ENCODE results near the gene WNK2. TPM values are rescaled to one million over a fixed set of nuclear protein-coding genes. Genes with fewer than 3 reads are reported as not detected.

The WNK2 gene
- total and polyA plus RNA-seq, 4 experiments from 2014 or later = 0.26 TPM; not detected in 3

DNA sequence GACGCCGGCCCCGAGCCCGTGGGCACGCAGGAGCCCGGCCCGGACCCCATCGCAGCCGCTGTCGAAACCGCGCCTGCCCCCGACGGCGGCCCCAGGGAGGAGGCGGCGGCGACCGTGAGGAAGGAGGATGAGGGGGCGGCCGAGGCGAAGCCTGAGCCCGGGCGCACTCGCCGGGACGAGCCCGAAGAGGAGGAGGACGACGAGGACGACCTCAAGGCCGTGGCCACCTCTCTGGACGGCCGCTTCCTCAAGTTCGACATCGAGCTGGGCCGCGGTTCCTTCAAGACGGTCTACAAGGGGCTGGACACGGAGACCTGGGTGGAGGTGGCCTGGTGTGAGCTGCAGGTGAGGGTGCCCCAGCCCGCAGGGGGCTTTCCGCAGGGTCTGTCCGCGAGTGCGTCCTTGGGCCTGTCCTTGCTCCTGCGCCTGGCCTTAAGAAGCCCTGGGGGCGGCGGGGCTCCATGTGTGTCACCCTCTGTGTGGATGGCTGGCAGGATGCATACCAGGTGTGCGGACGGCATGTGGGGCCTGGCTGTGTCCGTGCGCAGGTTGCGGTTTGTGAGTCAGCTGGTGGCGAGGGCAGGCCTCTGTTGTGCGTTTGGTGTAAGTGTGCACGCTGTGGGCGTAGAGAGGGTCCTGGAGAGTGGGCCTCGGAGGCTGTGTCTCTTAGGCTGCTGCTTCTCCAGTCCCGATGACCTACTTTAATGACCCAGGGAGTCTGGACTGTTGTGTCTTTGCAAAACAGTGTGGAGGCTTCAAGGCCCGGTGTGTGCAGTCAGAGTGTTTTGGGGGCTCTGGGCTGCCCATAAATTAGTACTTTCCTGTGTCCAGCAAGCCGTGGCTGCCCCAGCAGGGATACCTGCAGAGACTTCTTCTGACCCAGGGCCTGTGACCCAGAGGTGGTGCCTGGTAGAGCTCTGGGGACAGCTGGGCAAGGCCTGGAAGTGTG is 1.6 kb downstream of the WNK2 start:
- Histone ChIP-seq H3K4me1 (ENCODE audit: insufficient read depth, low read length) (peaks cover 7% of the 10 kb centered on the region), H3K36me3 (ENCODE audit: insufficient read depth, low read length) (no peaks in the 10 kb centered on the region), H3K9me3 (ENCODE audit: control insufficient read depth in 1 of 2, low read length in 2 of 2) (no peaks in the 10 kb centered on the region), H3K27ac (ENCODE audit: low read depth, low read length) (no peak overlapping the region), H3K27me3 (ENCODE audit: insufficient read depth, low read length) (peaks cover 18% of the 10 kb centered on the region), H3K4me3 (ENCODE audit: low read length in 2 of 2) (no peak overlapping the region)
- POLR2A ChIA-PET (ENCODE audit: partially characterized antibody) = interaction anchor here (0.6 kb wide), 1 partner anchor 157 kb away, joined by 4 read pairs; no protein-coding TSS in a partner anchor
- intact Hi-C loops (cut with micrococcal nuclease) = no loop called here
- CTCF ChIA-PET (ENCODE audit: partially characterized antibody) = no interaction called here
- Mint-ChIP-seq H3K27me3 (peaks cover 22 to 26% of the 10 kb centered on the region in 2 donors), H3K4me1 (peaks cover 2 to 13% (median 7%) of the 10 kb centered on the region in 4 donors), H3K27ac (no peak overlapping the region), H3K9me3 (no peaks in the 10 kb centered on the region), H3K36me3 (no peaks in the 10 kb centered on the region), H3K4me3 (peak overlapping the region; percentile 23 to 69 (median 63))
- no peak for DNase-seq

DNA sequence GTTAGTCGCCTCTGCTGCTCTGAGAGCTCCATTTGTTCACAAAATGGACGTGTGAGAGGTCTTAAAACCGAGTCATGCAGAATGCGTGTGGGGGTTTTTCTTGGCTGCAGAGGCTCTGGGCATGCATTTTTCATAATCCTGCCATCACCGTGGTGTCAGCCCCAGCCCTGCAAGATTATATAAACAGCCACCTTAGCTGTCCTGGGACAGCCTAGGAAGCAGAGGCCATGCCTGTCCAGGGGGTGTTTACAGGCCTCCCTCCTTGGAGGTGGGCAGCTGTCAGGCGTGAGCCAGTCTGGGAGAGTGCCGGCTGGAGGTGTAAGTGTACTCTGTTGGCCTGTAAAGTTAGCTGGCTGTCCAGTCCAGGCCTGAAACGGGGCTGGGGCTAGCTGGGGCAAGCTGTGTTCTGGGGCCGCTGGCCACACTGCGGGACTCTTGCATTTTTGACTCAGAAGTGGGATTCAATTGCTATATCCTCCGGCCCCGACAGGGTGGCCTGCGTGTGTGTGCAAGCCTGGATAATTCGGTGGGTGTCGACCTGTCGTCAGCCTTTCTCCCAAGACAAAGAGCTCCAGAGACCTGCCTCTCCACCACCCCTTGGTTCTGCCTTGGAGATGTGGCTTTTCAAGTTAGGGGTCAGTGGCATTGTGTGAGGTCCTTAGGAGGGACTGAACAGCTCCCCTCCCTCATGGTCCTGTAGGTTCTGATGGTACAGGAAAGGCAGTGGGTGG is 2.4 kb downstream of the WNK2 start:
- no peaks in the 10 kb centered on the region for H3K36me3 Mint-ChIP-seq
- no peaks in the 10 kb centered on the region for H3K9me3 ChIP-seq (ENCODE audit: control insufficient read depth in 1 of 2, low read length in 2 of 2)
- H3K36me3 ChIP-seq (ENCODE audit: insufficient read depth, low read length) = no peaks in the 10 kb centered on the region
- CTCF ChIA-PET (ENCODE audit: partially characterized antibody) = no interaction called here
- peak overlapping the region in 4 of 8 donors; percentile 23 to 61 (median 32) for H3K4me3 Mint-ChIP-seq
- intact Hi-C loops (cut with micrococcal nuclease) = no loop called here
- no peak overlapping the region for H3K27ac Mint-ChIP-seq
- DNase-seq = no peak
- H3K9me3 Mint-ChIP-seq = no peaks in the 10 kb centered on the region
- H3K27me3 ChIP-seq (ENCODE audit: insufficient read depth, low read length) = peaks cover 18% of the 10 kb centered on the region
- no peak overlapping the region for H3K4me3 ChIP-seq (ENCODE audit: low read length in 2 of 2)
- H3K27ac ChIP-seq (ENCODE audit: low read depth, low read length) = no peak overlapping the region
- peaks cover 7% of the 10 kb centered on the region for H3K4me1 ChIP-seq (ENCODE audit: insufficient read depth, low read length)
- POLR2A ChIA-PET (ENCODE audit: partially characterized antibody) = no interaction called here
- peaks cover 2 to 13% (median 7%) of the 10 kb centered on the region in 4 donors for H3K4me1 Mint-ChIP-seq
- H3K27me3 Mint-ChIP-seq = peaks cover 16 to 20% of the 10 kb centered on the region in 2 donors

DNA sequence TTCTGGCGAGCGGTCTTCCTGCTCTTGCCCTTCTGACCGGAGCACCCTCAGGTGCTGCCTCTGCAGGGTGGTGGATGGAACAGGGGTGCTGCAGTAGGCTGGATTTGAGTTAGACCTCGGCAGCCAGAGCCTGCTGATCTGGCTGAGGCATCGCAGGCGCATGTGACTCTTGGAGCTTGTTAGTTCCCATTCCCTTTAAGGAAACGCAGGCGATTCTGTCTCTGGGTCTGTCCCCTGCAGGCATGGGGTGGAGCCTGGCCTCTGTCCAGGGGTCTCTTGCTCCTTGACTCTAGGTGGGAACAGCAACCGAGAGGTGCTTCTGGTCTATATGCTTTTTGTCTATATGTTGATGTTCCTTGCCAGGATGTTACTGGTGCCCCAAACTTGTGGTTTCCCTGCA is 3.1 kb downstream of the WNK2 start:
- Mint-ChIP-seq H3K27ac (no peak overlapping the region), H3K27me3 (peaks cover 14 to 20% of the 10 kb centered on the region in 2 donors), H3K4me1 (peaks cover 2 to 13% (median 7%) of the 10 kb centered on the region in 4 donors), H3K4me3 (peak overlapping the region in 3 of 8 donors; percentile 9 to 17 (median 10)), H3K9me3 (no peaks in the 10 kb centered on the region), H3K36me3 (no peaks in the 10 kb centered on the region)
- DNase-seq = no peak
- no peaks in the 10 kb centered on the region for H3K9me3 ChIP-seq (ENCODE audit: control insufficient read depth in 1 of 2, low read length in 2 of 2)
- H3K27ac ChIP-seq (ENCODE audit: low read depth, low read length) = no peak overlapping the region
- peaks cover 7% of the 10 kb centered on the region for H3K4me1 ChIP-seq (ENCODE audit: insufficient read depth, low read length)
- peaks cover 13% of the 10 kb centered on the region for H3K27me3 ChIP-seq (ENCODE audit: insufficient read depth, low read length)
- H3K4me3 ChIP-seq (ENCODE audit: low read length in 2 of 2) = no peak overlapping the region
- POLR2A ChIA-PET (ENCODE audit: partially characterized antibody) = no interaction called here
- CTCF ChIA-PET (ENCODE audit: partially characterized antibody) = no interaction called here
- intact Hi-C loops (cut with micrococcal nuclease) = no loop called here
- H3K36me3 ChIP-seq (ENCODE audit: insufficient read depth, low read length) = no peaks in the 10 kb centered on the region

DNA sequence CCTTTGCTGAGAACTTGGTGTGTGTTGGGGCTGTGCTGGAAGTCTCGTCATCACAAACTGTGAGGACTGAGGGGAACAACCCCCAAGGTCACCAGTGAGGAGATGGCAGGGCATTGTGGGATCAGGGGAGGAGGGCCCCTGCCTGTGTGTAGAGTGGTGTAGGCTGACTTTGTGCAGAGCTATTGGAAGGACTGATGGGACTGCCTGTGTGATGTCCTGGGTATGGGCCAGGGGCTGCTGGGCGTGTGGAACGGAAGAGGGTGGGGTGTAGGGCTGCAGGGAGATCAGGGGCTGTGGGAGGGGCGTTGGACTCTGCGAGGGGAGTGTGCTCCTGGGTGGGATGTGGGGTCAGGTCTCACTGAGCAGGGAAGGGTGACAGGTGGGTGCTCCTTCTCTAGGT is 3.6 kb downstream of the WNK2 start:
- H3K27me3 Mint-ChIP-seq = peaks cover 14% of the 10 kb centered on the region in 2 donors
- Histone ChIP-seq H3K4me3 (ENCODE audit: low read length in 2 of 2) (no peak overlapping the region), H3K9me3 (ENCODE audit: control insufficient read depth in 1 of 2, low read length in 2 of 2) (no peaks in the 10 kb centered on the region), H3K36me3 (ENCODE audit: insufficient read depth, low read length) (no peaks in the 10 kb centered on the region), H3K27ac (ENCODE audit: low read depth, low read length) (no peak overlapping the region), H3K4me1 (ENCODE audit: insufficient read depth, low read length) (peaks cover 7% of the 10 kb centered on the region), H3K27me3 (ENCODE audit: insufficient read depth, low read length) (peaks cover 10% of the 10 kb centered on the region)
- CTCF ChIA-PET (ENCODE audit: partially characterized antibody) = no interaction called here
- H3K27ac Mint-ChIP-seq = no peak overlapping the region
- H3K4me3 Mint-ChIP-seq = peak overlapping the region in 2 of 8 donors; percentile 36
- H3K9me3 Mint-ChIP-seq = no peaks in the 10 kb centered on the region
- POLR2A ChIA-PET (ENCODE audit: partially characterized antibody) = no interaction called here
- no peak for DNase-seq
- H3K4me1 Mint-ChIP-seq = peaks cover 2 to 13% (median 7%) of the 10 kb centered on the region in 4 donors
- no peaks in the 10 kb centered on the region for H3K36me3 Mint-ChIP-seq
- intact Hi-C loops (cut with micrococcal nuclease) = no loop called here

DNA sequence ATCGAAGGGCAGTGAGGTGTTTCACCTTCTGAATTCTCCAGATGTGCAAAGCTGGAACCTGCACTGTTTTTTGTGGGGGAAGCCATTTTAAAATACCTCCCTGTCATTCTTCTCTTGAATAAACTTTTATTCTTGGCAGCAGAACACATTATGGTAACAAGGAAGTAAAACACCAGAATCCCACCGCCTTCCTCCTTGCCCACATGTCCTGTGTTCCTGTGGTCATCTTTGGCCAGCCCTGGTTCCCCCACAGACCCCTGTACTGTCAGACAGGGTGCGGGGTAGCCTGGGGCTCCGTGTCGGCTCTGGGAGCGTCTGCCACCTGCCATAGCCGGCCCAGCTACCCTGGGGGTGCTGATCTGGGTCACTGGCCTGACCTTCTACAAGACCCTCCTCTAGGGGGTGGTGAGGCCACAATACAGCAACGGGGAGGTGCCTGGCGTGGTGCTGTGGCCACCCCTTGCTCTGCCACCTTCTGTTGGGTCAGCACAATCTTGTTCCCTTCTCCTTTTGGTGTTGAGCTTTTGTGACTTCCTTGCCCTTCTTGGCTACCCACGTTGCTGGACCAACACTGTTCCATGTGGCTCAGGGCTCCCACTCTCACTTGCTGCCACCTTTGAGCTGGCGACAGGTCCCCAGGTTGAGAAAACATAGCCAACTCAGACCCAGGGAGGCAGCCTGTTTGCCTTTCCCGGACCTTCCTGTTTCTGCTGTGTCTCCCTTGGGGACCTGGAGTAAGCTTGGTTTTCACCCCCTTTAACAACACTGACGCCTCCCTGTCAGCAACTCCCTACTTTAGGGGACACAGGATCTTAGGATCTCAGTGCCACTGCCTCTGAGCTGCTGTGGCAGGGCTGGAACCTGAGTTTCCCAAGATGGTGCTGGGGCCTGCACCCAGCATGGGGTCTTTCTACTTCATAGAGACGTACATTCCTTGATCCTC is 4.8 kb downstream of the WNK2 start:
- Mint-ChIP-seq H3K4me1 (peaks cover 0 to 5% (median under 1%) of the 10 kb centered on the region in 4 donors), H3K27ac (peak overlapping the region in 2 of 7 donors; percentile 14 to 54), H3K4me3 (no peak overlapping the region), H3K9me3 (no peaks in the 10 kb centered on the region), H3K27me3 (peaks cover 7 to 8% of the 10 kb centered on the region in 2 donors), H3K36me3 (no peaks in the 10 kb centered on the region)
- no peak for DNase-seq
- intact Hi-C loops (cut with micrococcal nuclease) = no loop called here
- Histone ChIP-seq H3K4me3 (ENCODE audit: low read length in 2 of 2) (no peak overlapping the region), H3K36me3 (ENCODE audit: insufficient read depth, low read length) (no peaks in the 10 kb centered on the region), H3K27ac (ENCODE audit: low read depth, low read length) (no peak overlapping the region), H3K9me3 (ENCODE audit: control insufficient read depth in 1 of 2, low read length in 2 of 2) (no peaks in the 10 kb centered on the region), H3K27me3 (ENCODE audit: insufficient read depth, low read length) (no peaks in the 10 kb centered on the region), H3K4me1 (ENCODE audit: insufficient read depth, low read length) (peaks cover under 1% of the 10 kb centered on the region)
- ChIA-PET POLR2A (ENCODE audit: partially characterized antibody) (no interaction called here), CTCF (ENCODE audit: partially characterized antibody) (no interaction called here)

DNA sequence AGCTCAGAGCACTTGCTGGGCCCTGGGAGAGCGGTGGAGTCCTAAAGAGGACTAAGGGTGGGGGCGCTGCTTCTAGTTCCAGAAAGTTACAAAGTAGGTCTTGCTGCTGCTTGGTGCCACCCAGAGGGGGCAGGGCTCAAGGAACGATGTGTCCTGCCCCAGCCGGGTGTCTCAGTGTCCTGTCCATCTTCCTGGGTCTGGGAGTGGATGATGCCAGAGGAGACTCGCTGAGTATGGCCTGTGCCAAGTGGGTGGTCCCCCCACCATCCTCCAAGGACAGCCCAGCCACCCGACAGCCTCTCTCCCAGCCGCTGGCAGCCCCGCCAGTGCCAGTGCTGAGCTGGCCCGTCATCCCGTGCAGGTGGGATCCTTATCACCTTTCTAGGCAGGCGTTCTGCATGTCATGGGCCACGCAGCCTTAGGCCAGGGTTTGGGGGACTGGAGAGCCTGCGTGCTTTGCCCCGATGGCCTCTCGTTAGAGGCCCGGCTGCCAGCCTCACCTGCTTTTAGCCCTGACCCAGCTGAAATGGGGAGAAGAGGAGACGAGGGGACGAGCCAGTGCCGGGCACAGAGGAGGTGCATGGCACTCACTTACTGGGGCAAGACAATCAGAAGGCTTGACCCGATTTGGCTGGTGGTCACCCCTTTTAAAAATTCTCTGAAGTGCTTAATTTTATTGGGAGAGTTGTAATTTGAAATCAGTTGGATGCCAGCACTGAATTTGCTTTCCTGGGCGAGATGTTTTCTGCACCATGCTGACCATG is 5.6 kb downstream of the WNK2 start:
- POLR2A ChIA-PET (ENCODE audit: partially characterized antibody) = no interaction called here
- no peak for DNase-seq

More for the DNA sequence above, 5.6 kb downstream of the WNK2 start:
- Histone ChIP-seq H3K9me3 (ENCODE audit: control insufficient read depth in 1 of 2, low read length in 2 of 2) (no peaks in the 10 kb centered on the region), H3K36me3 (ENCODE audit: insufficient read depth, low read length) (no peaks in the 10 kb centered on the region), H3K27me3 (ENCODE audit: insufficient read depth, low read length) (no peaks in the 10 kb centered on the region), H3K4me3 (ENCODE audit: low read length in 2 of 2) (no peak overlapping the region), H3K4me1 (ENCODE audit: insufficient read depth, low read length) (no peaks in the 10 kb centered on the region), H3K27ac (ENCODE audit: low read depth, low read length) (no peak overlapping the region)
- CTCF ChIA-PET (ENCODE audit: partially characterized antibody) = no interaction called here
- Mint-ChIP-seq H3K27ac (no peak overlapping the region), H3K27me3 (peaks cover 7 to 8% of the 10 kb centered on the region in 2 donors), H3K4me1 (peaks cover 0 to 4% (median 0%) of the 10 kb centered on the region in 4 donors), H3K9me3 (no peaks in the 10 kb centered on the region), H3K4me3 (peak overlapping the region in 1 of 8 donors; percentile 5), H3K36me3 (no peaks in the 10 kb centered on the region)
- intact Hi-C loops (cut with micrococcal nuclease) = no loop called here
